ENCODE results near the gene TMEM254. TPM values are rescaled to one million over a fixed set of nuclear protein-coding genes. Genes with fewer than 3 reads are reported as not detected.
A peak's percentile ranks its signal among the peaks of the same experiment; 100 is the strongest.
"Not testable (repeated sequence)": the region's sequence is repeated elsewhere in the genome, so short reads cannot be mapped to it uniquely, and the experiment has no call there.

TMEM254 gene
- total RNA-seq, 1 donor from 2014 or later = 9.2 TPM

DNA sequence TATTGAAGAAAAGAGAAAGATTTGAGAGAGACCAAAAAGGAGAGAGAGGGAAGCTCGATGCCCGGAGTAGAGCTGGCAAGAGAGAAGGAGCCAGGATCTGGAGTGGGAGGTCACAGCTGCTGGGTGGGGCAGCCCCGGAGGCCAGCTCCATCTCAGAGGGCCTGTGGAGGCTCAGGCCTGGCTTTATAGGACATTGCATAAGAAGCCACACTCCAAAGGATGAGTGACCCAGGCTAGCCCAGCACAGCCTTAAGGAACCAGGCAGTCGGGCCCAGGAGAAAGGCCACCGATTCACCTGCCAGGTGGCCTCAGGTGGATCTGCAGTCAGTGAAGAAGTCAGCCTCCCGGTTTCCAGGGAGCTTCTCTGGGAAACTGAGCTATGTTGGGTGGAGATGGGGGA is 54.7 kb downstream of the TMEM254 start:
- no peaks in the 10 kb centered on the region for H3K9me3 ChIP-seq (replicated peaks)
- DNase-seq = peak; percentile 66
- no peaks in the 10 kb centered on the region for H3K36me3 ChIP-seq
- H3K4me1 ChIP-seq = peaks cover 55% of the 10 kb centered on the region
- intact Hi-C loops (cut with micrococcal nuclease) = loop anchor here (10.0 kb wide), 1 partner anchor 58 kb away; the partner anchor contains the start of gene TMEM254
- TF ChIP-seq, protein P1, sequence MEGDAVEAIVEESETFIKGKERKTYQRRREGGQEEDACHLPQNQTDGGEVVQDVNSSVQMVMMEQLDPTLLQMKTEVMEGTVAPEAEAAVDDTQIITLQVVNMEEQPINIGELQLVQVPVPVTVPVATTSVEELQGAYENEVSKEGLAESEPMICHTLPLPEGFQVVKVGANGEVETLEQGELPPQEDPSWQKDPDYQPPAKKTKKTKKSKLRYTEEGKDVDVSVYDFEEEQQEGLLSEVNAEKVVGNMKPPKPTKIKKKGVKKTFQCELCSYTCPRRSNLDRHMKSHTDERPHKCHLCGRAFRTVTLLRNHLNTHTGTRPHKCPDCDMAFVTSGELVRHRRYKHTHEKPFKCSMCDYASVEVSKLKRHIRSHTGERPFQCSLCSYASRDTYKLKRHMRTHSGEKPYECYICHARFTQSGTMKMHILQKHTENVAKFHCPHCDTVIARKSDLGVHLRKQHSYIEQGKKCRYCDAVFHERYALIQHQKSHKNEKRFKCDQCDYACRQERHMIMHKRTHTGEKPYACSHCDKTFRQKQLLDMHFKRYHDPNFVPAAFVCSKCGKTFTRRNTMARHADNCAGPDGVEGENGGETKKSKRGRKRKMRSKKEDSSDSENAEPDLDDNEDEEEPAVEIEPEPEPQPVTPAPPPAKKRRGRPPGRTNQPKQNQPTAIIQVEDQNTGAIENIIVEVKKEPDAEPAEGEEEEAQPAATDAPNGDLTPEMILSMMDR (IDR thresholded peaks at IDR 0.05; ENCODE audit: borderline replicate concordance) = no peak
- H3K4me3 ChIP-seq = peak overlapping the region; percentile 67
- H3K27me3 ChIP-seq (ENCODE audit: low read depth) = peaks cover 14% of the 10 kb centered on the region
- peak overlapping the region; percentile 90 for H3K27ac ChIP-seq (replicated peaks)

DNA sequence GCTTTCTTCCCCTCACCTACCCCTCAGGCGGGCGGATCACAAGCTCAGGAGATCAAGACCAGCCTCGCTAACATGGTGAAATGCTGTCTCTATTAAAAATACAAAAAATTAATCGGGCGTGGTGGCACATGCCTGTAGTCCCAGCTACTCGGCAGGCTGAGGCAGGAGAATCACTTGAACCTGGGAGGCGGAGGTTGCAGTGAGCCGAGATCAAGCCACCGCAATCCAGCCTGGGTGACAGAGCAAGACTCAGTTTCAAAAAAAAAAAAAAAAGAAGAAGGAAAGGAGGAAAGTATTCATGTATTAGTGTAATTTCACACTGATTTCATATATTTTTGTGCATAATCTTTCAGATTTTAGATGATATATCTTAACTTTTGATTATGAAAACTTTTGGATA is 55.2 kb downstream of the TMEM254 start:
- H3K4me1 ChIP-seq = peaks cover 60% of the 10 kb centered on the region
- not testable (repeated sequence) for H3K9me3 ChIP-seq (replicated peaks); H3K36me3 ChIP-seq; DNase-seq
- H3K27me3 ChIP-seq (ENCODE audit: low read depth) = peaks cover 19% of the 10 kb centered on the region
- peak overlapping the region; percentile 90 for H3K27ac ChIP-seq (replicated peaks)
- H3K4me3 ChIP-seq = peak overlapping the region; percentile 67
- intact Hi-C loops (cut with micrococcal nuclease) = loop anchor here (10.0 kb wide), 1 partner anchor 59 kb away; the partner anchor contains the start of gene TMEM254

DNA sequence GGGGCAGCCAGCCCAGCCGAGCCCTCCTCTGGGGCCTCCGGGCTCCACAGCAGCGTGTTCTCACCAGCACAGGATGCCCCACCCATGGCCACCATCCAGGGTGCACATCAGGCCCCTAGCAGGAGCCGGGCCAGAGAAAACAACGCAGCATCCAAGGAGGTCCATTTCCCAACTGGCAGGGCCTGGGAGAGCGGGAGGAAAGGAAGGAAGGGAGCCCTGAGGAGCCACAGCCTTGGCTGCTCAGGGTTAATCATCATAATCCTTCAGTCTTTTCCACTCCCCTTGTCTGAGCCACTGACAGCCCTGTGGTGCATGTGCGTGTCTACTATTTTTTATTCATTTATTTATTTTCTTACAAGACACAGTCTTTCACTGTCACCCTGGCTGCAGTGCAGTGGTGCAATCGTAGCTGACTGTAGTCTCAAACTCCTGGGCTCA is 57.7 kb downstream of the TMEM254 start:
- Histone ChIP-seq H3K4me1 (peaks cover 65% of the 10 kb centered on the region), H3K27me3 (ENCODE audit: low read depth) (peaks cover 19% of the 10 kb centered on the region), H3K27ac (replicated peaks) (peak overlapping the region; percentile 90)

DNA sequence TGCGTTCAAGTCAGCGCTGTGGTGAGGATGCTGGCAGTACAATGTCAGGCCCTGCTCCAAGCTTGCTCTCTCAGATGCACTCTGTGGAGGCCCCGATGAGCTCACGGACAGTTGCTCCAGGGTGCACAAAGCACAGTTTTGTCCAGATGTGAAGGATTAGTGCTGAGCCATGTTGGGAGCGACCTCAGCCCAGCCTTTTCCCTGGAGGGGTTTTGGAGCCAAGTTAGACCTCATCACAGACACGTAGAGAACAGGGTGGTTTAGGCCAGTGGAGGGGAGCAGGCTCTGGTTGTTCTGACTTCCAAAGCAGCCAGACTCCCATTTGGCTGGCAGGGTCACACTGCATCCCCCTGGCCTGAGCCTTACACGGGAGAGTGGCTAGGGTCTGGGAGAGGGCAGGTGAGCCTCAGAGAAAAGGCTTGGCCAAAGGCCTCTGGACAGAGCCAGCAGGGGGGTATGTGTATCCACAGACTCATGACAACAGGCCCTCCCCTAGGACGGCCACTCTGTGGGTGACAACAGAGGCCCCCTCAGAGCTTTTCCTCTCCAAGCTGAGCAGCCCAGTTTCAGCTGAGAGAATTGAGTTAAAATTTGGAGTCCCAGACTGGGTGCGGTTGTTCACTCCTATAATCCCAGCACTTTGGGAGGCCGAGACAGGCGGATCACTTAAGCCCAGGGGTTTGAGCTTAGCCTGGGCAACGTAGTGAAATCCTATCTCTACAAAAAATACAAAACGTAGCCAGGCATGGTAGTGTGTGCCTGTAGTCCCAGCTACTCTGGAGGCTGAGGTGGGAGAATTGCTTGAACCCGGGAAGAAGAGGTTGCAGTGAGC is 58.8 kb downstream of the TMEM254 start:
- Histone ChIP-seq H3K27ac (replicated peaks) (peak overlapping the region; percentile 90), H3K4me3 (peak overlapping the region; percentile 67), H3K4me1 (peaks cover 62% of the 10 kb centered on the region), H3K9me3 (replicated peaks) (no peaks in the 10 kb centered on the region), H3K36me3 (no peaks in the 10 kb centered on the region), H3K27me3 (ENCODE audit: low read depth) (peaks cover 19% of the 10 kb centered on the region)
- intact Hi-C loops (cut with micrococcal nuclease) = loop anchor here (10.0 kb wide), 1 partner anchor 62 kb away; the partner anchor contains the start of gene TMEM254
- peak; percentile 76 for DNase-seq
- TF ChIP-seq, protein P1 (IDR thresholded peaks at IDR 0.05; ENCODE audit: borderline replicate concordance) = no peak

More for the DNA sequence above, 57.7 kb downstream of the TMEM254 start:
- H3K36me3 ChIP-seq = no peaks in the 10 kb centered on the region
- peak; percentile 97 for DNase-seq
- TF ChIP-seq, protein P1 (IDR thresholded peaks at IDR 0.05; ENCODE audit: borderline replicate concordance) = no peak
- intact Hi-C loops (cut with micrococcal nuclease) = loop anchor here (10.0 kb wide), 1 partner anchor 61 kb away; the partner anchor contains the start of gene TMEM254
- H3K4me3 ChIP-seq = peak overlapping the region; percentile 67
- H3K9me3 ChIP-seq (replicated peaks) = no peaks in the 10 kb centered on the region

DNA sequence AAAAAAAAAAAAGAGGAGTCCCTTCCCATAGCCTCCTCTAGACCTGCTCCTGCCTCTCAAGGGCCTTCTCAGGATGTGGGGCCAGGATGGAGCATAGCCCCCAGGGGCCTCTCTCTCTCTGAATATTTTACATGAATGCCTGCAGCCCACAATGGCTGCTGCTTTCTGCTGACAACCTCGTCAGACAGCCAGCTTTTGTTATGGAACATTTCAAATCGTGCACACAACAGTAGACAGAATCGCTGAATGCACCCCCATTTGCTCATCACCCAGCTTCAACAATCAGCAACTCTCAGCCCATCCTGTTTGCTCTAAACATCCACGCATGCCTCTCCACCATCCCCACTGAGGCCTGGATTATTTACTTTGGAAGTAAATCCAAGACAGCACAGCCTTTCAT is 59.5 kb downstream of the TMEM254 start:
- Histone ChIP-seq H3K4me3 (no peak overlapping the region), H3K9me3 (replicated peaks) (no peaks in the 10 kb centered on the region), H3K27me3 (ENCODE audit: low read depth) (peaks cover 19% of the 10 kb centered on the region), H3K36me3 (no peaks in the 10 kb centered on the region), H3K27ac (replicated peaks) (peak overlapping the region; percentile 90), H3K4me1 (peaks cover 58% of the 10 kb centered on the region)
- intact Hi-C loops (cut with micrococcal nuclease) = loop anchor here (10.0 kb wide), 1 partner anchor 63 kb away; the partner anchor contains the start of gene TMEM254
- no peak for DNase-seq
- TF ChIP-seq, protein P1 (IDR thresholded peaks at IDR 0.05; ENCODE audit: borderline replicate concordance) = no peak
